Adrenal gland (tissue), 5 donors: ENCODE measurements around the gene JARID2.

Experiments used
- CTCF ChIP-seq, 6 experiments: fragments of 450-650 bp in 4 of 6; fragments of 200-600 bp in 2 of 6; sonication (generic) in 1 of 6; IDR thresholded peaks; 1 replicate in 5 of 6; 2 replicates in 1 of 6; pipeline versions ENCODE4 v1.5.1 to v1.8.0; 2016 to 2021; ENCODE audit warnings: antibody characterized with exemption in 6 of 6, mild to moderate bottlenecking in 2 of 6, moderate library complexity in 1 of 6
- POLR2A ChIP-seq, 2 donors: fragments of 450-650 bp; IDR thresholded peaks; one replicate each; pipeline ENCODE4 v1.6.1; 2017; ENCODE audit warnings: antibody characterized with exemption in 2 of 2, mild to moderate bottlenecking in 2 of 2, moderate library complexity in 1 of 2
- donor health status: DM: no; HTN: no; CAD: no.

DNA sequence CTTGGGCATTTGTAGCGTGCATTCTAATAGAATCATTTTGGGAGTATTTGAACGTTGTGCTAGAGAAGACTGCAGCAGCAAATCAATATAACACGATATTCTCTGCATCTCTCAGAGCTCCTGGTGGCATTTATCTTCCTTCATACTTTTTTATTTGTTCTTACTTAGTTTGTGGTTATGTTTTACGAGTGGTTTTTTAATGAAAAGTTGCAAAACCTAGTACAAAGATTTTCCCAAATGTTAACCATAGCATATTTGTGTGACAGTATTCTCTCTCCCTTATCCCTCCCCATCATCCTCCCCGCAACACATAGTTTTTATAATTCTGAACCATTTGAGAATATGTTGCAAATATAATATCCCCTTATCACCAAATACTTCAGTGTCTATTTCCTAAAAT, 50.4 kb downstream of the JARID2 start:
- no peak for TF ChIP-seq CTCF (IDR thresholded peaks at IDR 0.05)
- no peak for TF ChIP-seq POLR2A (IDR thresholded peaks at IDR 0.05)
